Activated effector memory CD4-positive, alpha-beta T cell treated with anti-CD3 and anti-CD28 coated beads, Interleukin-2, amount 50 U/mL, for 16 hours (primary cell): ENCODE data around the gene DNAJB1.
"Not testable (repeated sequence)": the region's sequence is repeated elsewhere in the genome, so short reads cannot be mapped to it uniquely, and the experiment has no call there.

Source experiments
- DNase-seq: peaks from one replicate; pipeline ENCODE4 v3.0.0-alpha.2; 2020

The DNAJB1 gene

GRCh38 chr19:14553042-14553938 is 35.1 kb upstream of the DNAJB1 start:
- DNase-seq: no peak

GRCh38 chr19:14552006-14552360 is 33.8 kb upstream of the DNAJB1 start:
- not testable (repeated sequence) for DNase-seq

- DNase-seq: peak; percentile 89
These were observed 33.2 kb upstream of the DNAJB1 start for GRCh38 chr19:14551134-14552005.

GRCh38 chr19:14550201-14550754 is 32.1 kb upstream of the DNAJB1 start:
- no peak for DNase-seq

- no peak for DNase-seq
These were observed 27.5 kb upstream of the DNAJB1 start for GRCh38 chr19:14545716-14546082.

GRCh38 chr19:14544977-14545715 is 26.9 kb upstream of the DNAJB1 start:
- no peak for DNase-seq

GRCh38 chr19:14544047-14544446 is 25.9 kb upstream of the DNAJB1 start:
- no peak for DNase-seq

- DNase-seq: no peak
These were observed 24.6 kb upstream of the DNAJB1 start for GRCh38 chr19:14542711-14543328.

GRCh38 chr19:14541979-14542378 is 23.8 kb upstream of the DNAJB1 start:
- not testable (repeated sequence) for DNase-seq

- DNase-seq: no peak
These were observed 22.7 kb upstream of the DNAJB1 start for GRCh38 chr19:14540741-14541525.

GRCh38 chr19:14536926-14537692 is 18.9 kb upstream of the DNAJB1 start:
- no peak for DNase-seq

GRCh38 chr19:14533450-14533849 is 15.3 kb upstream of the DNAJB1 start:
- DNase-seq: no peak

GRCh38 chr19:14530506-14530905 is 12.3 kb upstream of the DNAJB1 start:
- no peak for DNase-seq

GRCh38 chr19:14530005-14530348 is 11.8 kb upstream of the DNAJB1 start:
- no peak for DNase-seq

- peak; percentile 100 for DNase-seq
These were observed 11.2 kb upstream of the DNAJB1 start, which contains the start of gene TECR for GRCh38 chr19:14529254-14530004. Gene TECR, plus strand, starts transcription at chr19:14529594. Its CDS starts 103 bp downstream, at chr19:14529697.

- DNase-seq: no peak
These were observed 10.4 kb upstream of the DNAJB1 start for GRCh38 chr19:14528419-14529253.

GRCh38 chr19:14526423-14526822 is 8.2 kb upstream of the DNAJB1 start:
- DNase-seq: no peak

- no peak for DNase-seq
These were observed 7.5 kb upstream of the DNAJB1 start for GRCh38 chr19:14525729-14526128.

GRCh38 chr19:14520543-14520942 is 2.3 kb upstream of the DNAJB1 start:
- no peak for DNase-seq
